ENCODE measurements around the gene SERPINA12.

Gene SERPINA12

GRCh38 chr14:94509356-94509755 lies at the start of gene SERPINA12:
SERPINA12 (minus strand) TSS chr14:94509469; CDS start chr14:94498397, 11,072 bp downstream.
- no peak for DNase-seq

GRCh38 chr14:94558842-94559241 lies 49.6 kb upstream of the SERPINA12 start:
- DNase-seq: no peak

- no peak for DNase-seq
Observed at GRCh38 chr14:94557327-94557726, 48.1 kb upstream of the SERPINA12 start.

- peak; percentile 13 for DNase-seq
Observed at GRCh38 chr14:94555991-94556390, 46.7 kb upstream of the SERPINA12 start.

- DNase-seq: no peak
Observed at GRCh38 chr14:94550041-94550440, 40.8 kb upstream of the SERPINA12 start.

- DNase-seq: peak; percentile 95
Observed at GRCh38 chr14:94548999-94549985, 40.0 kb upstream of the SERPINA12 start.

- no peak for DNase-seq
Observed at GRCh38 chr14:94548131-94548998, 39.1 kb upstream of the SERPINA12 start.

GRCh38 chr14:94547726-94548125 lies 38.5 kb upstream of the SERPINA12 start:
- DNase-seq: no peak

- DNase-seq: no peak
Observed at GRCh38 chr14:94547151-94547680, 37.9 kb upstream of the SERPINA12 start.

GRCh38 chr14:94545131-94545841 lies 36.0 kb upstream of the SERPINA12 start:
- DNase-seq: no peak

- no peak for DNase-seq
Observed at GRCh38 chr14:94544726-94545125, 35.5 kb upstream of the SERPINA12 start.

GRCh38 chr14:94543449-94544124 lies 34.3 kb upstream of the SERPINA12 start:
- no peak for DNase-seq

GRCh38 chr14:94542811-94543440 lies 33.7 kb upstream of the SERPINA12 start:
- no peak for DNase-seq

GRCh38 chr14:94542111-94542810 lies 33.0 kb upstream of the SERPINA12 start:
- no peak for DNase-seq

GRCh38 chr14:94541234-94541975 lies 32.1 kb upstream of the SERPINA12 start:
- no peak for DNase-seq

GRCh38 chr14:94540031-94540794 lies 30.9 kb upstream of the SERPINA12 start:
- no peak for DNase-seq

GRCh38 chr14:94539181-94539580 lies 29.9 kb upstream of the SERPINA12 start:
- DNase-seq: no peak

- no peak for DNase-seq
Observed at GRCh38 chr14:94538070-94538740, 28.9 kb upstream of the SERPINA12 start.

- DNase-seq: no peak
Observed at GRCh38 chr14:94536836-94537235, 27.6 kb upstream of the SERPINA12 start.

All from activated CD8-positive, alpha-beta memory T cell treated with anti-CD3 and anti-CD28 coated beads, Interleukin-2, amount 50 U/mL, for 48 hours (primary cell).